Measurements from ENCODE around the gene CARS1. TPM values are rescaled to one million over a fixed set of nuclear protein-coding genes. Genes with fewer than 3 reads are reported as not detected.

CARS1 gene
- total and polyA plus RNA-seq, 2 of the 4 experiments (the other 2 are of a cell fraction), result 72.7 to 78.3 TPM

GRCh38 chr11:2989551-2989950 lies 67.7 kb downstream of the CARS1 start:
- H3K27ac ChIP-seq (ENCODE audit: insufficient read depth, low read length), result no peak overlapping the region
- peak overlapping the region; percentile 88; the same call in 1 of the 2 replicates for H3K4me2 ChIP-seq (ENCODE audit: low read depth, low read length)
- H3K27me3 ChIP-seq (ENCODE audit: control insufficient read depth, insufficient read depth, low read length), result no peaks in the 10 kb centered on the region
- ATAC-seq (ENCODE audit: low read depth), result no peak
- POLR2A ChIA-PET (ENCODE audit: unreplicated experiment), result no interaction called here
- in situ Hi-C loops (cut with MboI; ENCODE audit: low sequenced_read_pairs), result no loop called here
- H4K5ac ChIP-seq (ENCODE audit: low read depth, low read length), result no peak overlapping the region
- no peak overlapping the region for H3K4ac ChIP-seq (ENCODE audit: low read depth, low read length)
- H4K91ac ChIP-seq (ENCODE audit: insufficient read depth, low read depth, low read length), result no peak overlapping the region
- peaks cover 0 to 18% of the 10 kb centered on the region in 2 experiments; a peak in 2 of 4 replicates for H3K79me1 ChIP-seq (ENCODE audit: low read depth in 1 of 2, low read length in 2 of 2)
- no peak overlapping the region; the same call in 1 of the 2 replicates for H3K23ac ChIP-seq (ENCODE audit: low read depth, low read length)
- no peak overlapping the region for H2BK120ac ChIP-seq (ENCODE audit: low read depth, low read length)
- H3K36me3 ChIP-seq (ENCODE audit: control insufficient read depth, insufficient read depth, low read length), result peaks cover 4% of the 10 kb centered on the region
- peaks cover 10% of the 10 kb centered on the region for H3K4me1 ChIP-seq (ENCODE audit: control insufficient read depth, insufficient read depth, low read length)
- intact Hi-C loops (cut with micrococcal nuclease), result no loop called here
- dilution Hi-C loops (cut with HindIII; ENCODE audit: low sequenced_read_pairs, unreplicated experiment), result no loop called here
- peaks cover 64% of the 10 kb centered on the region for H4K20me1 ChIP-seq (ENCODE audit: insufficient read depth, low read length)
- no peak overlapping the region for H3K14ac ChIP-seq (replicated peaks; ENCODE audit: low read depth, low read length)
- no peak overlapping the region for H2BK20ac ChIP-seq (ENCODE audit: low read depth, low read length)
- TF ChIP-seq POLR2A (IDR thresholded peaks at IDR 0.05; ENCODE audit: low read depth, low read length) (no peak), MAZ (IDR thresholded peaks at IDR 0.05; ENCODE audit: borderline replicate concordance, low read depth, low read length) (no peak), CHD1 (IDR thresholded peaks at IDR 0.05; ENCODE audit: low read depth, low read length) (no peak), MAFK (IDR thresholded peaks at IDR 0.05; ENCODE audit: low read depth, low read length) (no peak), ELK1 (IDR thresholded peaks at IDR 0.05; ENCODE audit: borderline replicate concordance, low read depth, low read length) (no peak), NFE2L2 (IDR thresholded peaks at IDR 0.05; ENCODE audit: low read depth, low read length) (no peak), SMC3 (IDR thresholded peaks at IDR 0.05; ENCODE audit: low read depth, low read length) (no peak), FOS (IDR thresholded peaks at IDR 0.05; ENCODE audit: low read depth, low read length) (no peak), CEBPB (IDR thresholded peaks at IDR 0.05; ENCODE audit: low read depth, low read length) (no peak), CTCF (conservative IDR thresholded peaks at IDR 0.05; ENCODE audit: low read depth, low read length) (no peak), RFX5 (IDR thresholded peaks at IDR 0.05; ENCODE audit: low read depth, low read length) (no peak), MXI1 (IDR thresholded peaks at IDR 0.05; ENCODE audit: borderline replicate concordance, low read depth, low read length) (no peak), RAD21 (IDR thresholded peaks at IDR 0.05; ENCODE audit: low read length) (no peak)
- TF ChIP-seq, protein P1, sequence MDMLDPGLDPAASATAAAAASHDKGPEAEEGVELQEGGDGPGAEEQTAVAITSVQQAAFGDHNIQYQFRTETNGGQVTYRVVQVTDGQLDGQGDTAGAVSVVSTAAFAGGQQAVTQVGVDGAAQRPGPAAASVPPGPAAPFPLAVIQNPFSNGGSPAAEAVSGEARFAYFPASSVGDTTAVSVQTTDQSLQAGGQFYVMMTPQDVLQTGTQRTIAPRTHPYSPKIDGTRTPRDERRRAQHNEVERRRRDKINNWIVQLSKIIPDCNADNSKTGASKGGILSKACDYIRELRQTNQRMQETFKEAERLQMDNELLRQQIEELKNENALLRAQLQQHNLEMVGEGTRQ (IDR thresholded peaks at IDR 0.05; ENCODE audit: low read depth, low read length), result no peak
- peak overlapping the region; percentile 33 for H2BK5ac ChIP-seq (ENCODE audit: low read depth, low read length, poor library complexity, severe bottlenecking)
- no peak overlapping the region for H4K8ac ChIP-seq (ENCODE audit: low read depth in 2 of 2, low read length in 2 of 2)
- H3K18ac ChIP-seq (ENCODE audit: low read depth, low read length), result no peak overlapping the region
- no peak overlapping the region for H3K56ac ChIP-seq (ENCODE audit: extremely low read depth, insufficient read depth, low read length)
- H2AFZ ChIP-seq (replicated peaks; ENCODE audit: low read length, poor library complexity), result no peak overlapping the region
- H3K9me1 ChIP-seq (ENCODE audit: insufficient read depth, low read length), result 0 out of 2 replicates have a peak, but pooled peaks cover 6% of the 10 kb centered on the region
- no CpG with 5 or more reads among the region's 3 CpGs for WGBS, 2 experiments (ENCODE audit: extremely low coverage in 2 of 2, insufficient read length in 1 of 2)
- H2BK15ac ChIP-seq (ENCODE audit: low read depth, low read length), result no peak overlapping the region
- no TSS peak for BruUV-seq (replicated peaks)
- no peak overlapping the region for H2AK5ac ChIP-seq (ENCODE audit: low read depth, low read length)
- no peaks in the 10 kb centered on the region for H3K9me3 ChIP-seq (ENCODE audit: control insufficient read depth, insufficient read depth, low read length)
- CTCF ChIA-PET, result interaction anchor here (1.1 kb wide), 1 partner anchor 14 kb away, joined by 3 read pairs; no protein-coding TSS in a partner anchor
- DNase-seq, result no peak
- H3K9ac ChIP-seq (ENCODE audit: low read depth, low read length), result peak overlapping the region; percentile 27; the same call in 1 of the 2 replicates
- no peak overlapping the region for H2AK9ac ChIP-seq (replicated peaks; ENCODE audit: low read depth, low read length, poor library complexity)
- H3K4me3 ChIP-seq (ENCODE audit: insufficient read depth, low read depth, low read length), result no peak overlapping the region

All from IMR-90 (cell line).